K562 treated with DMSO at 1 percent for 4 hours (cell line): ENCODE measurements around the gene HYPK. TPM values are rescaled to one million over a fixed set of nuclear protein-coding genes. Genes with fewer than 3 reads are reported as not detected.

Experiments used
- total RNA-seq: library from RNA; unstranded; fragments of 300-600 nt; gene quantifications from 2 replicates; pipeline ENCODE4 v1.2.3, GENCODE V29; 2022; ENCODE audit not compliant: insufficient read depth

The HYPK gene
- 4.7 and 6.0 TPM in 2 replicates for total RNA-seq

GRCh38 chr15:43800286-43801141 is at the start of gene HYPK:
Gene HYPK (plus strand): TSS chr15:43800599. CDS start chr15:43800623, 24 bp downstream.

GRCh38 chr15:43776718-43777266 is 23.6 kb upstream of the HYPK start, which contains the start of gene ELL3:
Gene ELL3 (minus strand): TSS chr15:43776966. CDS start chr15:43776901, 65 bp downstream.

DNA sequence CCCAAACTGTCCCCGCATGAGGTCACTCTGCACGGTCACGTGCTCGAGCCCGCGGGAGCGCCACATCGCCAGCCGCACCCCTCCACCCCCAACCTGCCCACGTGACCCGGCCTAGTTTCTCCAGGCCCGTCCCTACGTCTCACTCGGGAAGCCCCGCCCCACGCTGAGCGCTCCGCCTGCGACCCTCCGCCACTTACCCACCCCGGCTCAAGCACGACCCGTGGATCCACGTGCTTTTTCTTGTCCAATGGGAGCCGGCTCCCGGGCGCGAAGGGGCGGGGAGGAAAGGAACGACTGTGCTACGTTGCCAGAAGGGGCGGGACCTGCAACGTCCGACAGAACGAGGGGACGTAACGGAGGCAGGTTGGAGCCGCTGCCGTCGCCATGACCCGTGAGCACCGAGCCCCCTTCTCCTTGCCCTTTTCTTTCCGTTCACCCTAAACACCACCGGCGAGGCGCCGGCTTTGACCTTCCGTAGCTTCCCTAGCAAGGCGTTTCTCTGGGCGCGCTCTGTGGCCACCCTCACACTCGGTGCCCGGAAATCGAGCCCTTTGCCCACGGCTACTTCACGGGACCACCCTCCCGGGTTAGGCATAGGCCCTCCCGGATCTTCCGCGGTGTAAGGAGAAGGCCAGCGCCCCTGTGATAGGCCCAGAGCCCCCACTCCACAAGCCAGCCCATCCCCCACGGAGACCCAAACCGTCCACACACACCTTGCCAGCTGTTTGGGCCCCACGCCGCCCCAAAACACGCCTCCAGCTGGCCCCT is 8.2 kb upstream of the HYPK start, which contains the start of gene SERF2:
TSS of gene SERF2 (plus strand) at position 328 of the 768 bp plus-strand sequence. CDS start at position 385, 57 bp downstream.

DNA sequence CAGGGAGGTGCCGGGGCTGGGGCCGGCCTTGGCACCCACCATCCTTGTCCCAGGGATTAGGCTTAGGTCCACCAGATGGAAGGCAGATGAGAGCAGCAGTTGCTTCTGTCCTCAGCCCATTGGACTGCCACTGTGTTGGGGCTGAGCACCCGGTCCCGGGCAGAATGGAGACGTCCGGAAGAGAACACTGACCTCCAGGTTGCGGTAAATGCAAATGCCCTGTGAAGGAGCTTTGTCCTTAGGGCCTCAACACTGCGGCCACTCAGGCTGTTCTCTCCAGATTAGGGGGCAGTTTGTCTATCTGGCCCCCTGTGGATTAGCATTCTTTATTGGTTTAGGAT is 484 bp upstream of the HYPK start, which contains the start of gene SERINC4:
TSS of gene SERINC4 (minus strand) at position 276 of the 341 bp plus-strand sequence. CDS start at position 42, 234 bp downstream.

GRCh38 chr15:43824302-43825246 is 24.2 kb downstream of the HYPK start, which contains the start of gene MFAP1:
Gene MFAP1 (minus strand): TSS chr15:43824690. CDS start chr15:43824569, 121 bp downstream.

GRCh38 chr15:43826508-43827341 is 26.3 kb downstream of the HYPK start, which contains the start of gene WDR76:
Gene WDR76 (plus strand): TSS chr15:43827002. CDS start chr15:43827033, 31 bp downstream.

Other genes with a start within 250 kb of the HYPK start
- 15.9 and 18.6 TPM in 2 replicates for gene PPIP5K1, start 210.4 kb upstream of the HYPK start, total RNA-seq
- gene CKMT1B, start 206.6 kb upstream of the HYPK start, total RNA-seq, result 3.8 and 7.2 TPM in 2 replicates
- not detected in 2 replicates for gene STRC, start 181.8 kb upstream of the HYPK start, total RNA-seq
- gene CATSPER2, start 151.8 kb upstream of the HYPK start, total RNA-seq, result 1.5 TPM in 1 of 2 replicates, not detected in the other
- gene CKMT1A, start 106.7 kb upstream of the HYPK start, total RNA-seq, result 0.91 TPM in 1 of 2 replicates, not detected in the other
- 152 and 176 TPM in 2 replicates for gene PDIA3, start 54.2 kb upstream of the HYPK start, total RNA-seq
- gene ELL3, start 23.6 kb upstream of the HYPK start, total RNA-seq, result 1.0 and 2.7 TPM in 2 replicates
- 399 and 430 TPM in 2 replicates for gene SERF2, start 8.3 kb upstream of the HYPK start, total RNA-seq
- 1.6 and 2.7 TPM in 2 replicates for gene SERINC4, start 379 bp upstream of the HYPK start, total RNA-seq
- 45.2 and 53.5 TPM in 2 replicates for gene MFAP1, start 24.1 kb downstream of the HYPK start, total RNA-seq
- gene WDR76, start 26.4 kb downstream of the HYPK start, total RNA-seq, result 10.2 and 14.6 TPM in 2 replicates